ENCODE data around the gene SNX1.
"Not testable (repeated sequence)": the region's sequence is repeated elsewhere in the genome, so short reads cannot be mapped to it uniquely, and the experiment has no call there.

SNX1 gene

GRCh38 chr15:64099379-64099778 is 3.6 kb downstream of the SNX1 start:
- no peak for TF ChIP-seq CTCF (IDR thresholded peaks at IDR 0.05; ENCODE audit: low read depth, low read length, missing control alignments)
- H3K36me3 ChIP-seq (replicated peaks) = no peaks in the 10 kb centered on the region
- in situ Hi-C loops (cut with HindIII; ENCODE audit: low pct_ligation_motif_present, low sequenced_read_pairs) = no loop called here
- no peak for DNase-seq
- H3K27me3 ChIP-seq (replicated peaks) = no peaks in the 10 kb centered on the region
- H3K4me3 ChIP-seq (ENCODE audit: low read depth, low read length) = no peak overlapping the region
- no peak overlapping the region for H3K27ac ChIP-seq

- in situ Hi-C loops (cut with HindIII; ENCODE audit: low pct_ligation_motif_present, low sequenced_read_pairs) = no loop called here
- no peaks in the 10 kb centered on the region for H3K27me3 ChIP-seq (replicated peaks)
- DNase-seq = no peak
- no peak for TF ChIP-seq CTCF (IDR thresholded peaks at IDR 0.05; ENCODE audit: low read depth, low read length, missing control alignments)
- no peak overlapping the region for H3K4me3 ChIP-seq (ENCODE audit: low read depth, low read length)
- H3K36me3 ChIP-seq (replicated peaks) = no peaks in the 10 kb centered on the region
- no peak overlapping the region for H3K27ac ChIP-seq
Observed at GRCh38 chr15:64100958-64101357, 5.2 kb downstream of the SNX1 start.

GRCh38 chr15:64102497-64102896 is 6.7 kb downstream of the SNX1 start:
- in situ Hi-C loops (cut with HindIII; ENCODE audit: low pct_ligation_motif_present, low sequenced_read_pairs) = no loop called here
- no peak overlapping the region for H3K4me3 ChIP-seq (ENCODE audit: low read depth, low read length)
- no peaks in the 10 kb centered on the region for H3K27me3 ChIP-seq (replicated peaks)
- no peaks in the 10 kb centered on the region for H3K36me3 ChIP-seq (replicated peaks)
- TF ChIP-seq CTCF (IDR thresholded peaks at IDR 0.05; ENCODE audit: low read depth, low read length, missing control alignments) = no peak
- no peak overlapping the region for H3K27ac ChIP-seq
- no peak for DNase-seq

GRCh38 chr15:64105113-64105704 is 9.4 kb downstream of the SNX1 start:
- Histone ChIP-seq H3K27me3 (replicated peaks) (no peaks in the 10 kb centered on the region), H3K4me3 (ENCODE audit: low read depth, low read length) (no peak overlapping the region), H3K36me3 (replicated peaks) (no peaks in the 10 kb centered on the region), H3K27ac (no peak overlapping the region)
- in situ Hi-C loops (cut with HindIII; ENCODE audit: low pct_ligation_motif_present, low sequenced_read_pairs) = no loop called here
- no peak for DNase-seq
- TF ChIP-seq CTCF (IDR thresholded peaks at IDR 0.05; ENCODE audit: low read depth, low read length, missing control alignments) = no peak

GRCh38 chr15:64107337-64107736 is 11.6 kb downstream of the SNX1 start:
- DNase-seq = no peak
- Histone ChIP-seq H3K27ac (no peak overlapping the region), H3K36me3 (replicated peaks) (no peaks in the 10 kb centered on the region), H3K27me3 (replicated peaks) (no peaks in the 10 kb centered on the region), H3K4me3 (ENCODE audit: low read depth, low read length) (no peak overlapping the region)
- in situ Hi-C loops (cut with HindIII; ENCODE audit: low pct_ligation_motif_present, low sequenced_read_pairs) = no loop called here
- no peak for TF ChIP-seq CTCF (IDR thresholded peaks at IDR 0.05; ENCODE audit: low read depth, low read length, missing control alignments)

GRCh38 chr15:64110108-64110701 is 14.4 kb downstream of the SNX1 start:
- in situ Hi-C loops (cut with HindIII; ENCODE audit: low pct_ligation_motif_present, low sequenced_read_pairs); H3K27ac ChIP-seq; DNase-seq; H3K36me3 ChIP-seq (replicated peaks); H3K27me3 ChIP-seq (replicated peaks); H3K4me3 ChIP-seq (ENCODE audit: low read depth, low read length): not testable (repeated sequence)

Data from brain microvascular endothelial cell (primary cell).